GM19324 (cell line): ENCODE results near the gene OR5A1.
"Not testable (repeated sequence)": the region's sequence is repeated elsewhere in the genome, so short reads cannot be mapped to it uniquely, and the experiment has no call there.

Experiments
- ATAC-seq: cut with Tn5 transposase; IDR thresholded peaks from one replicate; pipeline ENCODE4 v1.9.1; 2021; ENCODE audit warnings: mild to moderate bottlenecking, moderate library complexity; ENCODE audit not compliant: unreplicated experiment, low FRiP score

The OR5A1 gene

GRCh38 chr11:59436169-59436568 is at the start of gene OR5A1:
OR5A1 (plus strand) TSS chr11:59436469; CDS start chr11:59443169, 6,700 bp downstream.
- no peak for ATAC-seq

GRCh38 chr11:59394186-59394585 is 42.1 kb upstream of the OR5A1 start:
- ATAC-seq = no peak

GRCh38 chr11:59400461-59401261 is 35.6 kb upstream of the OR5A1 start:
- no peak for ATAC-seq

GRCh38 chr11:59401262-59401552 is 35.1 kb upstream of the OR5A1 start:
- no peak for ATAC-seq

- no peak for ATAC-seq
Measured at GRCh38 chr11:59403546-59403945, 32.7 kb upstream of the OR5A1 start.

GRCh38 chr11:59413646-59414045 is 22.6 kb upstream of the OR5A1 start:
- ATAC-seq = no peak

GRCh38 chr11:59415111-59415510 is 21.2 kb upstream of the OR5A1 start:
- ATAC-seq = no peak

- no peak for ATAC-seq
Measured at GRCh38 chr11:59416613-59417012, 19.7 kb upstream of the OR5A1 start.

GRCh38 chr11:59417023-59417422 is 19.2 kb upstream of the OR5A1 start:
- no peak for ATAC-seq

GRCh38 chr11:59418156-59418555 is 18.1 kb upstream of the OR5A1 start:
- ATAC-seq = no peak

- ATAC-seq = no peak
Measured at GRCh38 chr11:59423835-59424234, 12.4 kb upstream of the OR5A1 start.

- ATAC-seq = no peak
Measured at GRCh38 chr11:59425131-59425530, 11.1 kb upstream of the OR5A1 start.

- no peak for ATAC-seq
Measured at GRCh38 chr11:59426361-59427067, 9.8 kb upstream of the OR5A1 start, which contains the start of gene OR5A2. OR5A2 (minus strand) TSS chr11:59426413; CDS start chr11:59422953, 3,460 bp downstream.

- ATAC-seq = no peak
Measured at GRCh38 chr11:59427068-59427382, 9.2 kb upstream of the OR5A1 start.

- peak; percentile 79 for ATAC-seq
Measured at GRCh38 chr11:59429924-59430516, 6.2 kb upstream of the OR5A1 start.

- ATAC-seq = no peak
Measured at GRCh38 chr11:59437770-59438169, 1.5 kb downstream of the OR5A1 start.

GRCh38 chr11:59445624-59446023 is 9.4 kb downstream of the OR5A1 start:
- ATAC-seq = not testable (repeated sequence)

GRCh38 chr11:59448484-59448883 is 12.2 kb downstream of the OR5A1 start:
- ATAC-seq = no peak

GRCh38 chr11:59456661-59457060 is 20.4 kb downstream of the OR5A1 start, which contains the start of gene OR4D6:
OR4D6 (plus strand) TSS chr11:59456961; CDS start chr11:59456961, 0 bp downstream.
- ATAC-seq = no peak

GRCh38 chr11:59459916-59460315 is 23.6 kb downstream of the OR5A1 start:
- ATAC-seq = no peak

- ATAC-seq = no peak
Measured at GRCh38 chr11:59463190-59463641, 26.9 kb downstream of the OR5A1 start.
